HEK293 (cell line): ENCODE results near the gene CEBPB.

ENCODE experiments used
- BCL11B ChIP-seq: fragments of 450-650 bp; formaldehyde crosslinking; IDR thresholded peaks from 2 replicates; pipeline ENCODE4 v1.5.1; 2016; ENCODE audit warnings: low read depth, missing biosample characterization, missing genetic modification characterization
- GFI1B ChIP-seq: fragments of 450-650 bp; formaldehyde crosslinking; IDR thresholded peaks from 2 replicates; pipeline ENCODE4 v1.5.1; 2016; ENCODE audit warnings: missing biosample characterization, missing genetic modification characterization
- HOXA7 ChIP-seq: sonication (generic); formaldehyde crosslinking; IDR thresholded peaks from 2 replicates; pipeline ENCODE4 v1.8.1; 2022; ENCODE audit warnings: missing genetic modification reagents, borderline replicate concordance
- IKZF3 ChIP-seq: fragments of 450-650 bp; IDR thresholded peaks from 2 replicates; pipeline ENCODE4 v1.5.0; 2018; ENCODE audit warnings: missing biosample characterization, mild to moderate bottlenecking, missing genetic modification characterization, moderate library complexity
- PRDM1 ChIP-seq: fragments of 450-650 bp; formaldehyde crosslinking; IDR thresholded peaks from 2 replicates; pipeline ENCODE4; 2016; ENCODE audit warnings: missing biosample characterization, missing genetic modification characterization
- RBAK ChIP-seq: fragments of 450-650 bp; formaldehyde crosslinking; IDR thresholded peaks from 2 replicates; pipeline ENCODE4 v1.5.1; 2016; ENCODE audit warnings: missing biosample characterization, missing genetic modification characterization
- SCRT1 ChIP-seq: fragments of 450-650 bp; formaldehyde crosslinking; IDR thresholded peaks from 2 replicates; pipeline ENCODE4 v1.5.1; 2016; ENCODE audit warnings: missing biosample characterization, missing genetic modification characterization, borderline replicate concordance
- WT1 ChIP-seq: fragments of 450-650 bp; formaldehyde crosslinking; IDR thresholded peaks from 2 replicates; pipeline ENCODE4 v1.5.1; 2016; ENCODE audit warnings: missing biosample characterization, missing genetic modification characterization
- ZEB2 ChIP-seq: fragments of 450-650 bp; formaldehyde crosslinking; IDR thresholded peaks from 2 replicates; pipeline ENCODE4 v1.5.1; 2016; ENCODE audit warnings: missing biosample characterization, missing genetic modification characterization
- ZFP69B ChIP-seq: fragments of 450-650 bp; formaldehyde crosslinking; IDR thresholded peaks from 2 replicates; pipeline ENCODE4 v1.5.1; 2016; ENCODE audit warnings: missing biosample characterization, missing genetic modification characterization
- ZNF112 ChIP-seq: fragments of 450-650 bp; formaldehyde crosslinking; IDR thresholded peaks from 2 replicates; pipeline ENCODE4 v1.5.0; 2017; ENCODE audit warnings: missing biosample characterization, missing genetic modification characterization
- ZNF174 ChIP-seq: fragments of 450-650 bp; formaldehyde crosslinking; IDR thresholded peaks from 2 replicates; pipeline ENCODE4 v1.5.0; 2017; ENCODE audit warnings: missing biosample characterization, mild to moderate bottlenecking, missing genetic modification characterization
- ZNF221 ChIP-seq: fragments of 450-650 bp; formaldehyde crosslinking; IDR thresholded peaks from 2 replicates; pipeline ENCODE4 v1.5.1; 2017; ENCODE audit warnings: missing biosample characterization, missing genetic modification characterization, borderline replicate concordance
- ZNF394 ChIP-seq: fragments of 450-650 bp; formaldehyde crosslinking; IDR thresholded peaks from 2 replicates; pipeline ENCODE4 v1.5.1; 2016; ENCODE audit warnings: missing biosample characterization, missing genetic modification characterization, mild to moderate bottlenecking, moderate library complexity, borderline replicate concordance
- ZNF433 ChIP-seq: fragments of 450-650 bp; formaldehyde crosslinking; IDR thresholded peaks from 2 replicates; pipeline ENCODE4 v1.5.1; 2016; ENCODE audit warnings: missing biosample characterization, missing genetic modification characterization, low read depth
- ZNF548 ChIP-seq: fragments of 450-650 bp; formaldehyde crosslinking; IDR thresholded peaks from 2 replicates; pipeline ENCODE4 v1.5.1; 2016; ENCODE audit warnings: missing biosample characterization, missing genetic modification characterization
- ZNF571 ChIP-seq: fragments of 450-650 bp; formaldehyde crosslinking; IDR thresholded peaks from 2 replicates; pipeline ENCODE4 v1.5.0; 2017; ENCODE audit warnings: missing biosample characterization, missing genetic modification characterization
- ZNF585B ChIP-seq: fragments of 450-650 bp; formaldehyde crosslinking; IDR thresholded peaks from 2 replicates; pipeline ENCODE4 v1.5.1; 2016; ENCODE audit warnings: missing biosample characterization, missing genetic modification characterization
- ZNF626 ChIP-seq: fragments of 450-650 bp; sonication (Bioruptor Pico); formaldehyde crosslinking; IDR thresholded peaks from 2 replicates; pipeline ENCODE4 v1.5.1; 2018; ENCODE audit warnings: missing biosample characterization, missing genetic modification characterization, inconsistent platforms
- ZNF670 ChIP-seq: fragments of 450-650 bp; formaldehyde crosslinking; IDR thresholded peaks from 2 replicates; pipeline ENCODE4 v1.5.1; 2016; ENCODE audit warnings: missing biosample characterization, missing genetic modification characterization, low read depth
- ZNF747 ChIP-seq: fragments of 450-650 bp; formaldehyde crosslinking; IDR thresholded peaks from 2 replicates; pipeline ENCODE4 v1.5.1; 2016; ENCODE audit warnings: missing biosample characterization, missing genetic modification characterization
- ZXDB ChIP-seq: fragments of 450-650 bp; formaldehyde crosslinking; IDR thresholded peaks from 2 replicates; pipeline ENCODE4 v1.5.1; 2016; ENCODE audit warnings: missing biosample characterization, missing genetic modification characterization
- TF ChIP-seq, protein P1 (sequence below): fragments of 450-650 bp; formaldehyde crosslinking; IDR thresholded peaks from 2 replicates; pipeline ENCODE4 v1.5.1; 2016; ENCODE audit warnings: missing biosample characterization, missing genetic modification characterization
- TF ChIP-seq, protein P2 (sequence below): fragments of 450-650 bp; formaldehyde crosslinking; IDR thresholded peaks from 2 replicates; pipeline ENCODE4 v1.5.1; 2016; ENCODE audit warnings: missing biosample characterization, missing genetic modification characterization
- TF ChIP-seq, protein P3 (sequence below): fragments of 450-650 bp; formaldehyde crosslinking; IDR thresholded peaks from 2 replicates; pipeline ENCODE4 v1.5.1; 2016; ENCODE audit warnings: missing biosample characterization, missing genetic modification characterization, low read depth
- TF ChIP-seq, protein P4 (sequence below): fragments of 450-650 bp; formaldehyde crosslinking; conservative IDR thresholded peaks from 2 replicates; pipeline ENCODE4 v1.5.1; 2016; ENCODE audit warnings: low read depth, missing biosample characterization, missing genetic modification characterization
- TF ChIP-seq, protein P5 (sequence below): fragments of 450-650 bp; formaldehyde crosslinking; IDR thresholded peaks from 2 replicates; pipeline ENCODE4 v1.5.1; 2016; ENCODE audit warnings: missing biosample characterization, missing genetic modification characterization

Gene CEBPB

DNA sequence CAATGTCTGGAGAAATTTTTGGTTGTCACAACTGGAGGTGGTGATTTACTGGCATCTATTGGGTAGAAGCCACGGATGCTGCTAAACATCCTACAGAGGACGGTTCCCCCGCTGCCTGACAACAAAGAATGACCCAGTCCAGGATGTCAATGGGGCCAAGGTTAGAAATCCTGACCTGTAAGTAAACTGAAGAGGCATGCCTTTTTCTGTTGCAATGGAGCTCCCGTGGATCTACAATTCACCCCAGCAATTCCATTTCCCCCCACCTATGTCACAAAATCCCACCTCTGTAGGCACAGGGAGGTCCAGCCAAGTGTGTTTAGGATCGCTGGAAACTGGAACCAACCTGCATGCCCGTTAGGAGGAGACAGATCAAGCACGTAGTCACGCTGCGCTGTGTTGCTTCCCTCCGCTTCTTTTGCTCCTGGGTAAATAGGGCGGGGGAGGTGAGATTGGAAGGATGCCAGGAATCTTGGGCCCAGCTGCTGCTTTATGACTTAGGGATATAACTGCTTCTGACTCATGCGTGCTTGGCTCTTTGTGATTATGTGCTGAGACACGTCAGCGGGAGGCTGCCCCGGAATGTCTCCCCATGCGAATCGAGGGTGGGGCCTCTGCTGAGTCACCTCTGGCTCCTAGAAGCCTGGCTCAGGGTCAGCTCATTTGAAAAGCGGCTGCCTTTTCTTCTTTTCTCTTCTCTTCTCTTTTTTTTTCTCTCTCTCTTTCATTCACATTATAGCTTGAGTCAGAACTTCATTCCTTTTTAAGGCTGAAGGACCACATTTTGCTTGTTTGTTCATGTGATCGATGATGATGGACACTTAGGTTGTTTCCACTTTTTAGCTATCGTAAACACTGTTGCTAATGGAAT lies 24.7 kb upstream of the CEBPB start (continued):
- TF ChIP-seq, protein P1, sequence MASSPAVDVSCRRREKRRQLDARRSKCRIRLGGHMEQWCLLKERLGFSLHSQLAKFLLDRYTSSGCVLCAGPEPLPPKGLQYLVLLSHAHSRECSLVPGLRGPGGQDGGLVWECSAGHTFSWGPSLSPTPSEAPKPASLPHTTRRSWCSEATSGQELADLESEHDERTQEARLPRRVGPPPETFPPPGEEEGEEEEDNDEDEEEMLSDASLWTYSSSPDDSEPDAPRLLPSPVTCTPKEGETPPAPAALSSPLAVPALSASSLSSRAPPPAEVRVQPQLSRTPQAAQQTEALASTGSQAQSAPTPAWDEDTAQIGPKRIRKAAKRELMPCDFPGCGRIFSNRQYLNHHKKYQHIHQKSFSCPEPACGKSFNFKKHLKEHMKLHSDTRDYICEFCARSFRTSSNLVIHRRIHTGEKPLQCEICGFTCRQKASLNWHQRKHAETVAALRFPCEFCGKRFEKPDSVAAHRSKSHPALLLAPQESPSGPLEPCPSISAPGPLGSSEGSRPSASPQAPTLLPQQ (tag by site-specific recombination) = peak; percentile 98
- TF ChIP-seq ZNF626 (tag by site-specific recombination) = no peak
- peak; percentile 98 for TF ChIP-seq IKZF3 (tag by site-specific recombination)
- TF ChIP-seq SCRT1 (tag by site-specific recombination) = peak; percentile 55
- no peak for TF ChIP-seq ZNF670
- peak; percentile 96 for TF ChIP-seq PRDM1
- TF ChIP-seq ZNF394 (tag by site-specific recombination) = peak; percentile 81; the same call in 1 of the 2 replicates
- TF ChIP-seq, protein P2, sequence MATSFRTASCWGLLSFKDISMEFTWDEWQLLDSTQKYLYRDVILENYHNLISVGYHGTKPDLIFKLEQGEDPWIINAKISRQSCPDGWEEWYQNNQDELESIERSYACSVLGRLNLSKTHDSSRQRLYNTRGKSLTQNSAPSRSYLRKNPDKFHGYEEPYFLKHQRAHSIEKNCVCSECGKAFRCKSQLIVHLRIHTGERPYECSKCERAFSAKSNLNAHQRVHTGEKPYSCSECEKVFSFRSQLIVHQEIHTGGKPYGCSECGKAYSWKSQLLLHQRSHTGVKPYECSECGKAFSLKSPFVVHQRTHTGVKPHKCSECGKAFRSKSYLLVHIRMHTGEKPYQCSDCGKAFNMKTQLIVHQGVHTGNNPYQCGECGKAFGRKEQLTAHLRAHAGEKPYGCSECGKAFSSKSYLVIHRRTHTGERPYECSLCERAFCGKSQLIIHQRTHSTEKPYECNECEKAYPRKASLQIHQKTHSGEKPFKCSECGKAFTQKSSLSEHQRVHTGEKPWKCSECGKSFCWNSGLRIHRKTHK (tag by site-specific recombination) = no peak
- TF ChIP-seq ZNF112 (tag by site-specific recombination) = no peak
- no peak for TF ChIP-seq ZNF548 (tag by site-specific recombination)
- no peak for TF ChIP-seq HOXA7 (CRISPR knock-in tag)
- TF ChIP-seq BCL11B (tag by site-specific recombination) = peak; percentile 71; the same call in 1 of the 2 replicates
- peak; percentile 97 for TF ChIP-seq ZXDB
- TF ChIP-seq ZNF571 (tag by site-specific recombination) = no peak
- TF ChIP-seq ZNF747 (tag by site-specific recombination) = no peak
- TF ChIP-seq GFI1B (tag by site-specific recombination) = 0 out of 2 replicates have a peak, but pooled peaks have one; percentile 34
- TF ChIP-seq, protein P3, sequence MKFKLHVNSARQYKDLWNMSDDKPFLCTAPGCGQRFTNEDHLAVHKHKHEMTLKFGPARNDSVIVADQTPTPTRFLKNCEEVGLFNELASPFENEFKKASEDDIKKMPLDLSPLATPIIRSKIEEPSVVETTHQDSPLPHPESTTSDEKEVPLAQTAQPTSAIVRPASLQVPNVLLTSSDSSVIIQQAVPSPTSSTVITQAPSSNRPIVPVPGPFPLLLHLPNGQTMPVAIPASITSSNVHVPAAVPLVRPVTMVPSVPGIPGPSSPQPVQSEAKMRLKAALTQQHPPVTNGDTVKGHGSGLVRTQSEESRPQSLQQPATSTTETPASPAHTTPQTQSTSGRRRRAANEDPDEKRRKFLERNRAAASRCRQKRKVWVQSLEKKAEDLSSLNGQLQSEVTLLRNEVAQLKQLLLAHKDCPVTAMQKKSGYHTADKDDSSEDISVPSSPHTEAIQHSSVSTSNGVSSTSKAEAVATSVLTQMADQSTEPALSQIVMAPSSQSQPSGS (tag by site-specific recombination) = peak; percentile 86
- no peak for TF ChIP-seq RBAK (tag by site-specific recombination)
- TF ChIP-seq, protein P4, sequence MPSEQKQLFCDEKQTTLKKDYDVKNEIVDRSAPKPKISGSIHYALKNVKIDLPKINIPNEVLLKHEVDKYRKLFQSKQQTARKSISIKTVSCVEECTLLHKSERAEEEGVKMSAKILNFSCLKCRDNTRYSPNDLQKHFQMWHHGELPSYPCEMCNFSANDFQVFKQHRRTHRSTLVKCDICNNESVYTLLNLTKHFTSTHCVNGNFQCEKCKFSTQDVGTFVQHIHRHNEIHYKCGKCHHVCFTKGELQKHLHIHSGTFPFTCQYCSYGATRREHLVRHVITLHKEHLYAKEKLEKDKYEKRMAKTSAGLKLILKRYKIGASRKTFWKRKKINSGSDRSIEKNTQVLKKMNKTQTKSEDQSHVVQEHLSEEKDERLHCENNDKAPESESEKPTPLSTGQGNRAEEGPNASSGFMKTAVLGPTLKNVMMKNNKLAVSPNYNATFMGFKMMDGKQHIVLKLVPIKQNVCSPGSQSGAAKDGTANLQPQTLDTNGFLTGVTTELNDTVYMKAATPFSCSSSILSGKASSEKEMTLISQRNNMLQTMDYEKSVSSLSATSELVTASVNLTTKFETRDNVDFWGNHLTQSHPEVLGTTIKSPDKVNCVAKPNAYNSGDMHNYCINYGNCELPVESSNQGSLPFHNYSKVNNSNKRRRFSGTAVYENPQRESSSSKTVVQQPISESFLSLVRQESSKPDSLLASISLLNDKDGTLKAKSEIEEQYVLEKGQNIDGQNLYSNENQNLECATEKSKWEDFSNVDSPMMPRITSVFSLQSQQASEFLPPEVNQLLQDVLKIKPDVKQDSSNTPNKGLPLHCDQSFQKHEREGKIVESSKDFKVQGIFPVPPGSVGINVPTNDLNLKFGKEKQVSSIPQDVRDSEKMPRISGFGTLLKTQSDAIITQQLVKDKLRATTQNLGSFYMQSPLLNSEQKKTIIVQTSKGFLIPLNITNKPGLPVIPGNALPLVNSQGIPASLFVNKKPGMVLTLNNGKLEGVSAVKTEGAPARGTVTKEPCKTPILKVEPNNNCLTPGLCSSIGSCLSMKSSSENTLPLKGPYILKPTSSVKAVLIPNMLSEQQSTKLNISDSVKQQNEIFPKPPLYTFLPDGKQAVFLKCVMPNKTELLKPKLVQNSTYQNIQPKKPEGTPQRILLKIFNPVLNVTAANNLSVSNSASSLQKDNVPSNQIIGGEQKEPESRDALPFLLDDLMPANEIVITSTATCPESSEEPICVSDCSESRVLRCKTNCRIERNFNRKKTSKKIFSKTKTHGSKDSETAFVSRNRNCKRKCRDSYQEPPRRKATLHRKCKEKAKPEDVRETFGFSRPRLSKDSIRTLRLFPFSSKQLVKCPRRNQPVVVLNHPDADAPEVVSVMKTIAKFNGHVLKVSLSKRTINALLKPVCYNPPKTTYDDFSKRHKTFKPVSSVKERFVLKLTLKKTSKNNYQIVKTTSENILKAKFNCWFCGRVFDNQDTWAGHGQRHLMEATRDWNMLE (tag by site-specific recombination) = peak; percentile 46; the same call in 1 of the 2 replicates
- TF ChIP-seq WT1 = peak; percentile 95
- TF ChIP-seq, protein P5, sequence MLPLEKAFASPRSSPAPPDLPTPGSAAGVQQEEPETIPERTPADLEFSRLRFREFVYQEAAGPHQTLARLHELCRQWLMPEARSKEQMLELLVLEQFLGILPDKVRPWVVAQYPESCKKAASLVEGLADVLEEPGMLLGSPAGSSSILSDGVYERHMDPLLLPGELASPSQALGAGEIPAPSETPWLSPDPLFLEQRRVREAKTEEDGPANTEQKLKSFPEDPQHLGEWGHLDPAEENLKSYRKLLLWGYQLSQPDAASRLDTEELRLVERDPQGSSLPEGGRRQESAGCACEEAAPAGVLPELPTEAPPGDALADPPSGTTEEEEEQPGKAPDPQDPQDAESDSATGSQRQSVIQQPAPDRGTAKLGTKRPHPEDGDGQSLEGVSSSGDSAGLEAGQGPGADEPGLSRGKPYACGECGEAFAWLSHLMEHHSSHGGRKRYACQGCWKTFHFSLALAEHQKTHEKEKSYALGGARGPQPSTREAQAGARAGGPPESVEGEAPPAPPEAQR (tag by site-specific recombination) = no peak
- TF ChIP-seq ZEB2 (tag by site-specific recombination) = peak; percentile 99
- TF ChIP-seq ZNF433 (tag by site-specific recombination) = no peak
- no peak for TF ChIP-seq ZNF585B (tag by site-specific recombination)
- peak; percentile 98 for TF ChIP-seq ZFP69B (tag by site-specific recombination)
- no peak; the same call in 1 of the 2 replicates for TF ChIP-seq ZNF221 (tag by site-specific recombination)
- TF ChIP-seq ZNF174 (tag by site-specific recombination) = no peak
